ENCODE results near the gene ITK.

GRCh38 chr5:157160001-157160400, 20.6 kb upstream of the ITK start:
- TF ChIP-seq EZH2 (IDR thresholded peaks at IDR 0.05) (no peak), EZH2phosphoT487 (IDR thresholded peaks at IDR 0.05) (no peak)
- TF ChIP-seq, protein P1, sequence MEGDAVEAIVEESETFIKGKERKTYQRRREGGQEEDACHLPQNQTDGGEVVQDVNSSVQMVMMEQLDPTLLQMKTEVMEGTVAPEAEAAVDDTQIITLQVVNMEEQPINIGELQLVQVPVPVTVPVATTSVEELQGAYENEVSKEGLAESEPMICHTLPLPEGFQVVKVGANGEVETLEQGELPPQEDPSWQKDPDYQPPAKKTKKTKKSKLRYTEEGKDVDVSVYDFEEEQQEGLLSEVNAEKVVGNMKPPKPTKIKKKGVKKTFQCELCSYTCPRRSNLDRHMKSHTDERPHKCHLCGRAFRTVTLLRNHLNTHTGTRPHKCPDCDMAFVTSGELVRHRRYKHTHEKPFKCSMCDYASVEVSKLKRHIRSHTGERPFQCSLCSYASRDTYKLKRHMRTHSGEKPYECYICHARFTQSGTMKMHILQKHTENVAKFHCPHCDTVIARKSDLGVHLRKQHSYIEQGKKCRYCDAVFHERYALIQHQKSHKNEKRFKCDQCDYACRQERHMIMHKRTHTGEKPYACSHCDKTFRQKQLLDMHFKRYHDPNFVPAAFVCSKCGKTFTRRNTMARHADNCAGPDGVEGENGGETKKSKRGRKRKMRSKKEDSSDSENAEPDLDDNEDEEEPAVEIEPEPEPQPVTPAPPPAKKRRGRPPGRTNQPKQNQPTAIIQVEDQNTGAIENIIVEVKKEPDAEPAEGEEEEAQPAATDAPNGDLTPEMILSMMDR (IDR thresholded peaks at IDR 0.05), result no peak
